Hematopoietic multipotent progenitor cell treated with erythropoietin and hydrocortisone succinate and interleukin-3 and kit ligand, for 15 days (in vitro differentiated cells): Measurements from ENCODE around the gene PAXX.
"Not testable (repeated sequence)": the region's sequence is repeated elsewhere in the genome, so short reads cannot be mapped to it uniquely, and the experiment has no call there.

Experiments
- DNase-seq: peaks from one replicate; pipeline ENCODE4 v3.0.0-alpha.2; 2015; ENCODE audit warnings: low spot score

PAXX gene

DNA sequence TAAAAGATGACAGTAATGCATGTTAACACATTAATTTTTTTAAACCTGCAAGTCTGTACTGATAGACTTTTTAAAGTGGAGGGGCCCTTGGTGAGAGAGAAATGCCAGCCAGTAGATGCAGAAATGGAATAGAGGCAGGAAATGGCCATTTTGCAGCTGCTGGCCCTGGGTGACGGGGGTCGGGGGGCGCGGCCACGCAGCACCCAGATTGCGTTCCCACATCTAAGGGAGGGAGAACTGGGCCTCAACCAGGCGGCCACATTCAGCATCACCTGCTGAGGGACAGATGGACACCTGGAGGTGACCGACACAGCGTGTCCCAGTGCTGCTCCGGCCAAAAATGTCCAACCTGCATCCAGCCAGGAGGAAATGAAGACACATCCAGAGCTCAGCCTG lies 10.4 kb downstream of the PAXX start:
- no peak for DNase-seq

DNA sequence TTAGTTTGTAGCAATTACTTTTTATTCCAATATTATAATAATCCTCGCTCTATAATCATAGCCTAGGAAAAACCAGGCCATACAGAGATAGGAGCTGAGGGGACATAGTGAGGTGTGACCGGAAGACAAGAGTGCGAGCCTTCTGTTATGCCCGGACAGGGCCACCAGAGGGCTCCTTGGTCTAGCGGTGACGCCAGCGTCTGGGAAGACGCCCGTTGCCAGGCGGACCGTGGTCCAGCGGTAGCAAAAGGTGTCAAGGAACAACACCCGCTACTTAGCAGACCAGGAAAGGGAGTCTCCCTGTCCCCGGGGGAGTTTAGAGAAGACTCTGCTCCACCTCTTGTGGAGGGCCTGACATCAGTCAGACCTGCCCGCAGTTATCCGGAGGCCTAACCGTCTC lies 12.1 kb downstream of the PAXX start:
- not testable (repeated sequence) for DNase-seq

- no peak for DNase-seq
Measured at GRCh38 chr9:137006116-137007003, 14.1 kb downstream of the PAXX start.

DNA sequence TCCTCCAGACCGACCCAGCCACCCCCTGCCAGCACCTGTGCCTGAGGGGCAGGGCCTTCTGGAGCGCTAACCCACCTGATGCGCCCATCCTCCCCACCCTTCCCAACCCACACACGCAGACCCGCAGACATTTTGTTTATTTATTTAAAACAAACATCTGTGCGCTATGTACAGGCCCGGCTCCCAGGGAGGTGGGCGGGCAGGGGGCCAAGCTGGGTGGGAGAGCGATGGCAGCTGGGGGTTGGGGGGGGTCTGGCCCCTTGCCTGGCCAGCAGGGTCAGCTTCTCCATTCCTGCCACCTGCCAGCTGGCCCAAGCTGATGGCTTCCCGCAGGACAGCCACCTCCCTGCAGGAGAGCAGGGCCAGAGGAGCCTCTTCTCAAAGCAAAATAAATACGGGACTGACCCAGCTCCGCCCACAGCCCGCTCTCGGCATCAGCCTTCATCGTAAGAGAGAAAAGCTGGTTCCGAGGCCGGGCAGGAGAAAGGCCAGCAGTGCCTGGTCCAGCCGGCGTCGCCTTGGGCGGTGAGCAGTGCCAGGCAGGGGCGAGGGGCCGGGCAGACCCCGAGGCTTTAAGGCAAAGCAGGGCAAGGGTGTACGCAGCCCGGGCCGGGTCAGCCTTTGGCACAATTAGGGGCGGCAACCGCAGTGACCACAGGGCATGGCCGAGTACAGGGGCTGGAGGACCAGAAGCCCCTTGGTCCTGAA lies 15.0 kb downstream of the PAXX start:
- DNase-seq, result no peak

DNA sequence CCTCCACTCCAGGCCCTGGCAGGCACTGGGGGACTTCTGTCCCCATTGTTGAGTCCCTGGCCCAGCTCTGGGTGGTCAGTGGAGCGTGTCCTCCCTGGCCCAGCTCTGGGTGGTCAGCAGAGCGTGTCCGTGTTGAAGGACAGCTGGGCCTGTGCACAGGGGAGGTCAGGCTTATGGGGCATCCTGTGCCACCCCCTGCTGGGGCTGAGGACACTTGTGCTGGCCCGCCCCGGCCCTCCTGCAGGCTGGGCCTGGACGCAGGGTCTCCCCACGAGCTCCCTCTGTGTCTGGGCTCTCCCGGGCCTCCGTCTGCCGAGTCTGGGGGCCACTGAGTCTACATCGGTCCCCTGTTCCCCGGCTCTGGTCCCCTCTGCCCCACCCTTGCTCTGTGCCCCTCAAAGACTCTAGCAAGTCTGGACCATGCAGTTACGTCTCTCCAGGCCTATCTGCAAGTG lies 15.6 kb downstream of the PAXX start:
- no peak for DNase-seq

- DNase-seq, result no peak
Measured at GRCh38 chr9:137008312-137008711, 16.1 kb downstream of the PAXX start.

DNA sequence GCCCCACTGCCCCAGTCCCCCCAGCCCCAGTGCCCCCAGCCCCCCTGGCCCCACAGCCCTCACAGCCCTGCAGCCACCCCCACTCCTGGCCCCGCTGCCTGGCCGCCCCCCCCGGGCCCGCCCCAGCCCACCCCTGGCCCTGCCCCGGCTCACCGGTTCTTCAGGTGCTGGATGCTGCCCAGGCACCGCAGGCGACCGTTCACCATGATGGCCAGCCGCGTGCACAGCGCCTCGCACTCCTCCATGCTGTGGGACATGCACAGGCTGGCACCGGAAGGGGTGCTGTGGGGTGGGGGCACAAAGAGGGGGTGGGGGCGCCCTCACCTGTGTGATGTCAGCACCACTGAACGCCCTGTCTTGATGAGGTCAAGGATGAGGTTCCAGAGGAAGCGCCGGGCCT lies 17.0 kb downstream of the PAXX start:
- DNase-seq, result no peak

DNA sequence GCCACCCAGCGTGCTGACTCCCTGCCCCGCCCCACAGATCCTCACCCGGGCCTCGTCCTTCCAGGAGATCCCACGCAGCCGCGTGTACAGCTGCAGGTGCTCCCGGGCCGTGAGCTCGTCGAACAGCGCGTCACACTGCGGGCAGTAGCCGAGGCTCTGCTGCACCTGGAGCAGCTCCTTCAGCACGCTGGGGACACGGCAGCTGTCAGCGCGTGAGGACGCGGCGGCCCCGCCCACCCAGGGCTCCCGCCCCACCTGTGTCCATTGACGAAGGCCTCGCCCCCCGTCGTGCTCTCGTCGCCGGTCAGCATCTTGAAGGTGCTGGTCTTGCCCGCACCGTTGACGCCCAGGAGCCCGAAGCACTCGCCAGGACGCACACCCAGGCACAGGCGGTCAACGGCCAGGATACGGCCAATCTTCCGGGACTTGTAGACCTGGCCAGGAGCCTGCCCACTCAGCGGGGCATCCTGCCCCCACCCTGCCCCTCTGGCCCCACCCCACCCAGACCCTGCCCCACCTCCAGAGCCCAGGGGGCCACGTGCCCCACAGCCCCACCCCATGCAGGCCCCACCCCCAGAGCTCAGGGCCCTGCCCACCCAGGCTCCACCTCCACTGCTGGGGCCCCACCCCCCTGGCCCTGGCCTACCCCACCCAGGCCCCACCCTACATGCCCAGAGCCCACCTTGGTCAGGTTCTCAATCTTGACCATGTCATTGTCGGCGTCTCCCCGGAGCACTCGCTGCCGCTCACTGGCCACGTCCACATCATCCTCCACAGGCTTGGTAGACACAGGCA lies 17.9 kb downstream of the PAXX start:
- DNase-seq, result no peak

DNA sequence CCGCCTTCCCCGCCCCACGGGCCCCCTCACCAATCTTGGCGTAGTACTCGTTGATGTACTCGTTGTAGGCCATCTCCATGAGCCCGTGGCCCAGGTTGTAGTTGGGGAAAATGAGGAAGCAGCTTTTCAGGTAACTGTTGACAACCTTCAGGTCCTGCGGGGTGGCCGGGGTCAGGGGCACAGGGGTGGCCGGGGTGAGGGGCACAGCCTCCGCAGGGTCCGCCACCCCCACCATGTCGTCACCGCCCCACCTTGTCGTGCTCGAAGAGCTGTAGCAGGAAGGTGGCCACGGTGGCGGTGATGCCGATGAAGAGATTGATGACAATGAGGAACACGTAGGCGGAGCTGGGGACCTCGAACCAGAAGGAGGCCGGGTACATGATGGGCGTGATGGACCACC lies 18.9 kb downstream of the PAXX start:
- DNase-seq, result no peak

GRCh38 chr9:137011907-137012675 lies 19.9 kb downstream of the PAXX start:
- DNase-seq, result no peak

- no peak for DNase-seq
Measured at GRCh38 chr9:137012694-137013570, 20.7 kb downstream of the PAXX start.

DNA sequence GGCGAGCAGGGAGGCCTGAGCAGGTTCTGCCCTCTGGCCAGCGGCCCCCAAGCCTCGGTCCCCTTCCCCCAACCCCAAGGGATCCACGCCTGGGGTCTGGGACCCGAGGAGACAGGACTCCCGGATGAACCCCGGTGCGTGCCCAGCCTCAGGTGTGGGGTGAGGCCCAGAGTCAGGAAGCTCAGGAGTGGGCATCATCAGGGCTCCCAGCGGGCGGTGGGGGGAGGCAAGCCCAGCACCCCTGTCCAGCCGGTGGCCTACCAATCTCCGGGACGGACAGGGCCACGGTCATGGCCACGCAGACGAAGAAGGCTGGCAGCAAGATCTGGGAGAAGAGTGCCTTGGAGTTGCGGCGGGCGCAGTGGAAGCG lies 21.3 kb downstream of the PAXX start:
- no peak for DNase-seq

- DNase-seq, result no peak
Measured at GRCh38 chr9:137014166-137014565, 21.9 kb downstream of the PAXX start.

GRCh38 chr9:137014776-137015539 lies 22.7 kb downstream of the PAXX start:
- DNase-seq, result no peak

DNA sequence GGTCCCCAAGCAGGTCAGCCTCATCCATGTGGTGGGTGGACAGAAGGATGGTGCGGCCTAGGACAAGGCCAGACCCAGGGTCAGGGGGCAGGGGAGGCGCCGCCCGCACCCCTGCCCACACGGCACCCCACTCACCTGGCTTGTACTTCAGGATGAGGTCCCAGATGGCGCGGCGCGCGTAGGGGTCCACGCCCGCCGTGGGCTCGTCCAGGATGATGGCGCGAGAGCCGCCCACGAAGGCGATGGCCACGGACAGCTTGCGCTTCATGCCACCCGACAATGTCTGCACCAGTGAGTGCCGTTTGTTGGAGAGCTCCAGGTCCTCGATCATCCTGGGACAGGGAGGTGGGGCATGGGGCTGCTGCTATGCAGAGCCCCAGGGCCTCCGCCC lies 23.3 kb downstream of the PAXX start:
- DNase-seq, result no peak

DNA sequence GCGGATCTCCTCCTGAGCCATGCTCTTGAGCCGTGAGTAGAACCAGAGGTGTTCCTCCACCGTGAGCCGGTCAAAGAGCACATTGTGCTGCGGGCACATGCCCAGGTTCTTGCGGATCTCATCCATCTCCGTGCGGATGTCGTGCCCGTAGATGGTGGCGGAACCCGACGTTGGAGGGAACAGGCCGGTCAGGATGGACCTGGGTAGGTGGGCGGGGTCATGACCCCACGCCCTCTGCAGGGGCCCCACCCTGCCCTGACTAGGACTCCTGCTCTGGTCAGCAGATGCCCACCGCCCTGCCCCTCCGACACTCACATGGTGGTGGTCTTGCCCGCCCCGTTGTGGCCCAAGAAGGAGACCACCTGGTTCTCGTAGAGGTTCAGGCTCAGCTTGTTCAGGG lies 23.8 kb downstream of the PAXX start:
- DNase-seq, result no peak

- DNase-seq, result no peak
Measured at GRCh38 chr9:137016436-137016835, 24.2 kb downstream of the PAXX start.

DNA sequence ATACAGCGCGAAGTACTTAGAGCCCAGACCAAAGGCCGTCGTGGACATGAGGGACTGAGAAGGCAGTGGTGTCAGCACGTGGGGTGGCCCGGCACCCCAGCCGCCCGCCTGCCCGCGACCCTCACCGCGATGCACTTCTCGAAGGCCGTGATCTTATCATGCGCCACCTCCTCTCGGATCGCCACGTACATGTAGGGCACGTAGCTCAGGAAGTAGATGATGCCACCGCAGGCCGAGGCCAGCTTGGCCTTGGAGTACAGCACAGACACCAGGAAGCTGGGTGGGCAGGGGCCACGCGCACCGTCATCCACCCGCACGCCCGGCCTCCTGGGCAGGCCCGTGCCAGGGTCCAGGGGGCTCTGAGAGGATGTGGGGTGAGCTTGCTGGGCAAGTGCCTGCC lies 24.8 kb downstream of the PAXX start:
- no peak for DNase-seq

GRCh38 chr9:137017791-137018497 lies 25.7 kb downstream of the PAXX start:
- DNase-seq, result no peak
